GM23338 (cell line): ENCODE data around the gene HOXA10. TPM values are rescaled to one million over a fixed set of nuclear protein-coding genes. Genes with fewer than 3 reads are reported as not detected.

Source experiments
- ATAC-seq: fragments of 200-7000 bp; cut with Tn5 transposase; 3 replicates; pipeline ENCODE4 v1.9.1; 2020
- DNase-seq: peaks from one replicate; pipeline ENCODE4 v3.0.0-alpha.2; 2015; ENCODE audit warnings: low spot score
- H2AFZ ChIP-seq: fragments of 200-600 bp; sonication (generic); 2 replicates; pipeline ENCODE4 v1.8.0; 2016; ENCODE audit warnings: antibody characterized with exemption, mild to moderate bottlenecking, moderate library complexity
- H3F3A ChIP-seq: fragments of 200-600 bp; sonication (generic); replicated peaks from 2 replicates; pipeline ENCODE4 v1.8.0; 2017; ENCODE audit warnings: antibody characterized with exemption, mixed run types, low read depth
- H3K27ac ChIP-seq: fragments of 200-600 bp; sonication (generic); 2 replicates; pipeline ENCODE4 v1.6.1; 2016; ENCODE audit warnings: low read depth
- H3K27me3 ChIP-seq: fragments of 200-600 bp; sonication (generic); 2 replicates; pipeline ENCODE4 v1.8.0; 2016; ENCODE audit warnings: mild to moderate bottlenecking, mixed run types, moderate library complexity; ENCODE audit not compliant: insufficient read depth
- H3K36me3 ChIP-seq: fragments of 200-600 bp; sonication (generic); 2 replicates; pipeline ENCODE4 v1.8.0; 2016; ENCODE audit warnings: mild to moderate bottlenecking; ENCODE audit not compliant: insufficient read depth
- H3K4me1 ChIP-seq: fragments of 200-600 bp; sonication (generic); 2 replicates; pipeline ENCODE4 v1.8.0; 2016; ENCODE audit warnings: mild to moderate bottlenecking, moderate library complexity; ENCODE audit not compliant: insufficient read depth
- H3K4me2 ChIP-seq: fragments of 200-600 bp; sonication (generic); 2 replicates; pipeline ENCODE4 v1.7.1; 2017; ENCODE audit warnings: mixed run types
- H3K4me3 ChIP-seq: fragments of 200-600 bp; sonication (generic); 2 replicates; pipeline ENCODE4 v1.6.1; 2016; ENCODE audit warnings: mixed run types
- H3K79me2 ChIP-seq: fragments of 200-600 bp; sonication (generic); replicated peaks from 2 replicates; pipeline ENCODE4 v1.8.0; 2017; ENCODE audit warnings: mild to moderate bottlenecking; ENCODE audit not compliant: insufficient read depth
- H3K9me2 ChIP-seq: fragments of 200-600 bp; sonication (generic); 2 replicates; pipeline ENCODE4 v1.8.0; 2017; ENCODE audit not compliant: insufficient read depth
- H4K20me1 ChIP-seq: fragments of 200-600 bp; sonication (generic); replicated peaks from 2 replicates; pipeline ENCODE4 v1.8.0; 2017; ENCODE audit warnings: mild to moderate bottlenecking; ENCODE audit not compliant: insufficient read depth
- H3K27ac Mint-ChIP-seq: 2 replicates; pipeline ENCODE4 v1.8.0; 2020; ENCODE audit warnings: inconsistent platforms, mild to moderate bottlenecking, moderate library complexity, mixed read lengths
- H3K27me3 Mint-ChIP-seq: 3 replicates; pipeline ENCODE4 v1.8.0; 2022; ENCODE audit warnings: low read depth, mild to moderate bottlenecking, moderate library complexity, mixed read lengths, inconsistent platforms; ENCODE audit not compliant: insufficient read depth, poor library complexity
- H3K36me3 Mint-ChIP-seq: 3 replicates; pipeline ENCODE4 v1.8.0; 2021; ENCODE audit warnings: low read depth, mild to moderate bottlenecking, inconsistent platforms, moderate library complexity, mixed read lengths
- H3K4me1 Mint-ChIP-seq: 3 replicates; pipeline ENCODE4 v1.8.0; 2020; ENCODE audit warnings: mild to moderate bottlenecking, inconsistent platforms, mixed read lengths
- H3K4me3 Mint-ChIP-seq: 3 replicates; pipeline ENCODE4 v1.8.0; 2021; ENCODE audit warnings: moderate library complexity, mild to moderate bottlenecking, inconsistent platforms, mixed read lengths
- H3K9me3 Mint-ChIP-seq: 3 replicates; pipeline ENCODE4 v1.8.0; 2020; ENCODE audit warnings: moderate library complexity, mild to moderate bottlenecking, inconsistent platforms, mixed read lengths
- EZH2 ChIP-seq: fragments of 200-600 bp; sonication (generic); IDR thresholded peaks from one replicate; pipeline ENCODE4 v1.8.0; 2017; ENCODE audit warnings: antibody characterized with exemption, mild to moderate bottlenecking, low read depth; ENCODE audit not compliant: unreplicated experiment
- EZH2phosphoT487 ChIP-seq: fragments of 200-600 bp; sonication (generic); IDR thresholded peaks from one replicate; pipeline ENCODE4 v1.8.1; 2018; ENCODE audit warnings: antibody characterized with exemption; ENCODE audit not compliant: unreplicated experiment
- NANOG ChIP-seq: IDR thresholded peaks from 2 replicates; pipeline ENCODE4 v1.6.1; 2016; ENCODE audit warnings: antibody characterized with exemption, borderline replicate concordance
- ZNF114 ChIP-seq: fragments of 250-450 bp; sonication (Bioruptor Pico); IDR thresholded peaks from 2 replicates; pipeline ENCODE4 v1.5.0; 2020; ENCODE audit warnings: mild to moderate bottlenecking, moderate library complexity
- ZNF331 ChIP-seq: fragments of 250-450 bp; sonication (Bioruptor Pico); IDR thresholded peaks from 2 replicates; pipeline ENCODE4 v1.5.0; 2020; ENCODE audit warnings: low read depth, mild to moderate bottlenecking, moderate library complexity
- polyA plus RNA-seq: library from polyadenylated mRNA; unstranded; fragments of >200 nt; fragmentation: Nextera tagmentation; extraction: Ambion mirVana; gene quantifications from 2 replicates; pipeline ENCODE4 v1.2.1, GENCODE V29; 2016
- total RNA-seq: library from RNA; depleted of rRNA; stranded (reverse); fragments of >200 nt; shearing (Covaris generic); gene quantifications from 2 replicates; pipeline ENCODE4 v1.2.3, GENCODE V29; 2014
- TF ChIP-seq, protein P1 (sequence below): IDR thresholded peaks from 2 replicates; pipeline ENCODE4 v1.6.1; 2016; ENCODE audit warnings: antibody characterized with exemption
- TF ChIP-seq, protein P2 (sequence below): IDR thresholded peaks from one replicate; pipeline ENCODE4 v1.6.1; 2018; ENCODE audit warnings: antibody characterized with exemption; ENCODE audit not compliant: unreplicated experiment
- TF ChIP-seq, protein P3 (sequence below), 2 experiments: fragments of 200-600 bp in 1 of 2; sonication (generic) in 1 of 2; conservative IDR thresholded peaks; 2 replicates each; pipeline versions ENCODE4 v1.5.1 to v1.6.1; 2016 to 2017; ENCODE audit warnings: antibody characterized with exemption in 2 of 2, low read depth in 2 of 2, mild to moderate bottlenecking in 2 of 2, moderate library complexity in 1 of 2

Gene HOXA10
- total and polyA plus RNA-seq, 2 experiments from 2014 or later = not detected

DNA sequence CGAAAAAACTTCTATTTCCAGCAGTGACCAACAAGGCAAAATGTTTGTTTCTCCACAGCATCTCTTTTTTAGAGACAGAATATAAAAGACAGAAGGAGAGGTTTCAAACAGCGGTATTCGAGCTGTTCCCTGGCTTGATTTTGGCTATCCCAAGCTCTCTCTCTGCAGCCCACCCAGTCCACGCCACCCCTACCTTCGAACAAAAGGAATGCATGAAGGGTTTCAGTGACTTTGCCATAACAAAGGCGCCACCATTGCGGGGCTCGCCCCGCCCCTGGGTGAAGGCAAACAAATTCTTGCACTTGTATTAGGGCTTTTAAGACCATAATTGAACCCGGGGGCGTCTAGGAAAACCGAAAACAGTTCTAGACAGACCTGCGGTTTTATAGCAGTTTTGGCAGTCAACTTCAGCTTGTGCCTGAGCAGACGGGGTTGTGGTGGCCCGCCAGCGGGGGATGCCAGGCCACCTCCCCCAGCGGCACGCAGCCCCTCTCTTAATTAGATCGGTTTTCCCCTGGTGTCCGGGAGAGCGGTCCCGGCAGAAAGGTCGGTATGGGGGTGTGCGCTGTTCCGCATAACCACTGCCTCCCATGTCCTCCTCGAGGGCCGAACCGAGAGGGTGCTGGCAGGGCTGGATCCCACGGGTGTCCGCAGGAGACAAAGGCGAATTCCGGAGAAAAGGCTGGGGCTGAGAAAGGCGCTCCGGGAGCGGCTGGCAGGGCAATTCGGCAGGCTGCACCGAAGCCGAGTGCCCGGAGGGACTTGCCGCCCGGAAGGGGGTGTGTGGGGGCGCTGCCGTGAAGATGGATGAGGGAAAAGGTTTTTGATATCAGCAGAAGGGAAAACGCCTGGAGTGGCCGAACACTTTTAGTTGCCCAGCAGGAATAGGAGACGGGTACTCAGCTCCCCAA lies 13.6 kb upstream of the HOXA10 start:
- peak overlapping the region; percentile 58 for H3K4me3 Mint-ChIP-seq
- peaks cover 99% of the 10 kb centered on the region for H3K27me3 Mint-ChIP-seq
- Histone ChIP-seq H3K9me2 (no peaks in the 10 kb centered on the region), H4K20me1 (peaks cover 41% of the 10 kb centered on the region), H3K27ac (no peak overlapping the region), H3K36me3 (no peaks in the 10 kb centered on the region), H3K4me1 (peaks cover 71% of the 10 kb centered on the region), H3F3A (peaks cover 69% of the 10 kb centered on the region), H3K79me2 (no peaks in the 10 kb centered on the region), H3K4me3 (peak overlapping the region; percentile 48; the same call in 1 of the 2 replicates), H2AFZ (no peak overlapping the region), H3K4me2 (peak overlapping the region; percentile 77), H3K27me3 (peaks cover 100% of the 10 kb centered on the region)
- H3K27ac Mint-ChIP-seq = no peak overlapping the region
- peaks cover 2% of the 10 kb centered on the region; the same call in 2 of the 3 replicates for H3K9me3 Mint-ChIP-seq
- H3K36me3 Mint-ChIP-seq = no peaks in the 10 kb centered on the region
- peaks cover 40% of the 10 kb centered on the region for H3K4me1 Mint-ChIP-seq
- ATAC-seq (no peak), DNase-seq (peak; percentile 55)
- TF ChIP-seq EZH2 (peak; percentile 54), EZH2phosphoT487 (peak; percentile 43)
- TF ChIP-seq, protein P1, sequence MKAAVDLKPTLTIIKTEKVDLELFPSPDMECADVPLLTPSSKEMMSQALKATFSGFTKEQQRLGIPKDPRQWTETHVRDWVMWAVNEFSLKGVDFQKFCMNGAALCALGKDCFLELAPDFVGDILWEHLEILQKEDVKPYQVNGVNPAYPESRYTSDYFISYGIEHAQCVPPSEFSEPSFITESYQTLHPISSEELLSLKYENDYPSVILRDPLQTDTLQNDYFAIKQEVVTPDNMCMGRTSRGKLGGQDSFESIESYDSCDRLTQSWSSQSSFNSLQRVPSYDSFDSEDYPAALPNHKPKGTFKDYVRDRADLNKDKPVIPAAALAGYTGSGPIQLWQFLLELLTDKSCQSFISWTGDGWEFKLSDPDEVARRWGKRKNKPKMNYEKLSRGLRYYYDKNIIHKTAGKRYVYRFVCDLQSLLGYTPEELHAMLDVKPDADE = no peak

DNA sequence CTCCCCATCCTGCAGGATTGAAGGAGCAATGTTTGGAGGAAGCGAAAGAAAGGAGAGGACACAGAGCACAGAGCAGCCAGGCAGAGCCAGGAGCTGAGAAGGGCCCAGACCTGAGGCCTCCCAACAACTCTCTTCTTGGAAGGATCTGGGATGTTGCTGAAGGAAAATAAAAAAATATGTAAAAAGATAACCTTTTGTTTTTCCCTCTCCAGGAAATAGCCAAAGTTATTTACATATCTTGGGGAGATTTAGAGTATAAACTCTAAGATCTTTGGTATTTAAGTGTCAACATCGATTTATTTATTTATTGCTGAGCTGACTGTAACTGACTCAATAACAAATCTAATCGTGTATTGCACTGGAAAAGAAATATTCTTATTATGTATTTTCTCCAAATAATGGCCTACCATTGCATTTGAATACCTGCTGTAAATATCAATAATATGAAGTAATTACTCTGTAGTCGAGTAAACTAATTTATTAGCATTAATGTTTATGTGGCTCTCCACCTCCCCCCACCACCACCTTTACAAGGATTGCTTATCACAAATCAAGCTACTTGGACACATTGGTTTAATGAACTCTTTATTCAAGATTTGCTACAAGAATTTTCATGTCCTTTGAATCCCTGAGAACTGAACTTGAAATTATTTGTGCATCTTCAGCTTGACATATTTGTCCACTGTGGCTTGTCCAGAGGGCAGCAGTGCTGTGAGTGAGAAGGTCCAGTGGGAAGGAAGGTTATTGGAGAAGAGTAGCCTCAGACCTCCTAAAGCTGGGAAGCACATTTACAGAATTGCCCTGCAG lies 12.8 kb upstream of the HOXA10 start:
- ATAC-seq (no peak), DNase-seq (no peak)
- Mint-ChIP-seq H3K4me1 (peaks cover 38% of the 10 kb centered on the region), H3K9me3 (peaks cover 4% of the 10 kb centered on the region; the same call in 2 of the 3 replicates), H3K36me3 (no peaks in the 10 kb centered on the region), H3K27me3 (peaks cover 100% of the 10 kb centered on the region), H3K27ac (no peak overlapping the region), H3K4me3 (no peak overlapping the region; the same call in 2 of the 3 replicates)
- Histone ChIP-seq H2AFZ (no peak overlapping the region), H3K4me3 (peak overlapping the region; percentile 48), H3K79me2 (no peaks in the 10 kb centered on the region), H3F3A (peaks cover 74% of the 10 kb centered on the region), H3K4me2 (peak overlapping the region; percentile 77), H3K4me1 (peaks cover 70% of the 10 kb centered on the region), H3K36me3 (no peaks in the 10 kb centered on the region), H4K20me1 (peaks cover 49% of the 10 kb centered on the region), H3K27me3 (peaks cover 100% of the 10 kb centered on the region), H3K9me2 (no peaks in the 10 kb centered on the region), H3K27ac (no peak overlapping the region)
- TF ChIP-seq, protein P2, sequence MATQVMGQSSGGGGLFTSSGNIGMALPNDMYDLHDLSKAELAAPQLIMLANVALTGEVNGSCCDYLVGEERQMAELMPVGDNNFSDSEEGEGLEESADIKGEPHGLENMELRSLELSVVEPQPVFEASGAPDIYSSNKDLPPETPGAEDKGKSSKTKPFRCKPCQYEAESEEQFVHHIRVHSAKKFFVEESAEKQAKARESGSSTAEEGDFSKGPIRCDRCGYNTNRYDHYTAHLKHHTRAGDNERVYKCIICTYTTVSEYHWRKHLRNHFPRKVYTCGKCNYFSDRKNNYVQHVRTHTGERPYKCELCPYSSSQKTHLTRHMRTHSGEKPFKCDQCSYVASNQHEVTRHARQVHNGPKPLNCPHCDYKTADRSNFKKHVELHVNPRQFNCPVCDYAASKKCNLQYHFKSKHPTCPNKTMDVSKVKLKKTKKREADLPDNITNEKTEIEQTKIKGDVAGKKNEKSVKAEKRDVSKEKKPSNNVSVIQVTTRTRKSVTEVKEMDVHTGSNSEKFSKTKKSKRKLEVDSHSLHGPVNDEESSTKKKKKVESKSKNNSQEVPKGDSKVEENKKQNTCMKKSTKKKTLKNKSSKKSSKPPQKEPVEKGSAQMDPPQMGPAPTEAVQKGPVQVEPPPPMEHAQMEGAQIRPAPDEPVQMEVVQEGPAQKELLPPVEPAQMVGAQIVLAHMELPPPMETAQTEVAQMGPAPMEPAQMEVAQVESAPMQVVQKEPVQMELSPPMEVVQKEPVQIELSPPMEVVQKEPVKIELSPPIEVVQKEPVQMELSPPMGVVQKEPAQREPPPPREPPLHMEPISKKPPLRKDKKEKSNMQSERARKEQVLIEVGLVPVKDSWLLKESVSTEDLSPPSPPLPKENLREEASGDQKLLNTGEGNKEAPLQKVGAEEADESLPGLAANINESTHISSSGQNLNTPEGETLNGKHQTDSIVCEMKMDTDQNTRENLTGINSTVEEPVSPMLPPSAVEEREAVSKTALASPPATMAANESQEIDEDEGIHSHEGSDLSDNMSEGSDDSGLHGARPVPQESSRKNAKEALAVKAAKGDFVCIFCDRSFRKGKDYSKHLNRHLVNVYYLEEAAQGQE = no peak
- TF ChIP-seq EZH2 (peak; percentile 80), ZNF331 (CRISPR knock-in tag) (no peak), ZNF114 (CRISPR knock-in tag) (no peak), NANOG (no peak)
- TF ChIP-seq, protein P3, sequence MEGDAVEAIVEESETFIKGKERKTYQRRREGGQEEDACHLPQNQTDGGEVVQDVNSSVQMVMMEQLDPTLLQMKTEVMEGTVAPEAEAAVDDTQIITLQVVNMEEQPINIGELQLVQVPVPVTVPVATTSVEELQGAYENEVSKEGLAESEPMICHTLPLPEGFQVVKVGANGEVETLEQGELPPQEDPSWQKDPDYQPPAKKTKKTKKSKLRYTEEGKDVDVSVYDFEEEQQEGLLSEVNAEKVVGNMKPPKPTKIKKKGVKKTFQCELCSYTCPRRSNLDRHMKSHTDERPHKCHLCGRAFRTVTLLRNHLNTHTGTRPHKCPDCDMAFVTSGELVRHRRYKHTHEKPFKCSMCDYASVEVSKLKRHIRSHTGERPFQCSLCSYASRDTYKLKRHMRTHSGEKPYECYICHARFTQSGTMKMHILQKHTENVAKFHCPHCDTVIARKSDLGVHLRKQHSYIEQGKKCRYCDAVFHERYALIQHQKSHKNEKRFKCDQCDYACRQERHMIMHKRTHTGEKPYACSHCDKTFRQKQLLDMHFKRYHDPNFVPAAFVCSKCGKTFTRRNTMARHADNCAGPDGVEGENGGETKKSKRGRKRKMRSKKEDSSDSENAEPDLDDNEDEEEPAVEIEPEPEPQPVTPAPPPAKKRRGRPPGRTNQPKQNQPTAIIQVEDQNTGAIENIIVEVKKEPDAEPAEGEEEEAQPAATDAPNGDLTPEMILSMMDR (conservative IDR thresholded peaks at IDR 0.05; ENCODE audit: low read depth in 2 of 2) = no peak
